DOHH2 (cell line): ENCODE data around the gene MRPS26.

Source experiments
- H3F3A ChIP-seq: fragments of 200-600 bp; sonication (generic), shearing (Covaris generic); 2 replicates; pipeline ENCODE4 v1.6.0; 2016; ENCODE audit warnings: antibody characterized with exemption, mild to moderate bottlenecking; ENCODE audit not compliant: control insufficient read depth, insufficient read depth
- H3K27ac ChIP-seq: fragments of 200-600 bp; sonication (generic); 2 replicates; pipeline ENCODE4 v1.5.1; 2014; ENCODE audit warnings: low read depth, mild to moderate bottlenecking, low read length, moderate library complexity
- H3K27me3 ChIP-seq: fragments of 200-600 bp; sonication (generic); 2 replicates; pipeline ENCODE4 v1.6.1; 2014; ENCODE audit warnings: mild to moderate bottlenecking, low read length, mixed read lengths; ENCODE audit not compliant: control insufficient read depth
- H3K36me3 ChIP-seq: fragments of 200-600 bp; sonication (generic); 2 replicates; pipeline ENCODE4 v1.6.1; 2014; ENCODE audit warnings: mild to moderate bottlenecking, low read length, moderate library complexity, mixed read lengths; ENCODE audit not compliant: control insufficient read depth
- H3K4me1 ChIP-seq: fragments of 200-600 bp; sonication (generic); 2 replicates; pipeline ENCODE4 v1.6.1; 2014; ENCODE audit warnings: mild to moderate bottlenecking, low read length, mixed read lengths; ENCODE audit not compliant: control insufficient read depth
- H3K4me2 ChIP-seq: fragments of 200-600 bp; sonication (generic); 2 replicates; pipeline ENCODE4 v1.6.0; 2014; ENCODE audit warnings: mild to moderate bottlenecking, low read length, moderate library complexity
- H3K4me3 ChIP-seq: fragments of 200-600 bp; sonication (generic); 2 replicates; pipeline ENCODE4 v1.5.1; 2014; ENCODE audit warnings: mild to moderate bottlenecking, low read length, mixed read lengths
- H3K79me2 ChIP-seq: fragments of 200-600 bp; sonication (generic); 2 replicates; pipeline ENCODE4 v1.6.1; 2014; ENCODE audit warnings: mild to moderate bottlenecking, low read length, mixed read lengths; ENCODE audit not compliant: control insufficient read depth
- H3K9me2 ChIP-seq: fragments of 200-600 bp; sonication (generic); replicated peaks from 2 replicates; pipeline ENCODE4 v1.6.1; 2014; ENCODE audit warnings: mild to moderate bottlenecking, low read length, mixed read lengths; ENCODE audit not compliant: control insufficient read depth
- H3K9me3 ChIP-seq: fragments of 200-600 bp; sonication (generic); 2 replicates; pipeline ENCODE4 v1.6.1; 2014; ENCODE audit warnings: antibody characterized with exemption, low read length, mixed read lengths; ENCODE audit not compliant: control insufficient read depth, insufficient read depth
- H4K20me1 ChIP-seq: fragments of 200-600 bp; sonication (generic); 2 replicates; pipeline ENCODE4 v1.6.0; 2014; ENCODE audit warnings: low read depth, mild to moderate bottlenecking, antibody characterized with exemption, low read length, moderate library complexity; ENCODE audit not compliant: control insufficient read depth, insufficient read depth
- EZH2phosphoT487 ChIP-seq: fragments of 200-600 bp; sonication (generic); IDR thresholded peaks from 2 replicates; pipeline ENCODE4 v1.6.1; 2017; ENCODE audit warnings: borderline replicate concordance, mild to moderate bottlenecking, antibody characterized with exemption, low read length, moderate library complexity, mixed read lengths
- TF ChIP-seq, protein P1 (sequence below): fragments of 200-600 bp; sonication (generic); IDR thresholded peaks from one replicate; pipeline ENCODE4 v1.5.1; 2014; ENCODE audit warnings: antibody characterized with exemption, mild to moderate bottlenecking, low read depth, low read length; ENCODE audit not compliant: poor library complexity, severe bottlenecking

MRPS26 gene

GRCh38 chr20:3084283-3084985 is 38.6 kb downstream of the MRPS26 start, which contains the start of gene AVP:
Gene AVP, minus strand, starts transcription at chr20:3084724. Its CDS starts 50 bp downstream, at chr20:3084674.
- Histone ChIP-seq H4K20me1 (no peaks in the 10 kb centered on the region), H3K27ac (no peak within 1 kb of the TSS), H3F3A (no peaks in the 10 kb centered on the region), H3K27me3 (peaks cover 24% of the 10 kb centered on the region), H3K9me2 (no peaks in the 10 kb centered on the region), H3K36me3 (no peaks in the 10 kb centered on the region), H3K4me3 (no peak within 1 kb of the TSS), H3K79me2 (no peaks in the 10 kb centered on the region), H3K4me1 (no peaks in the 10 kb centered on the region), H3K4me2 (no peak within 1 kb of the TSS), H3K9me3 (no peaks in the 10 kb centered on the region)
- TF ChIP-seq, protein P1, sequence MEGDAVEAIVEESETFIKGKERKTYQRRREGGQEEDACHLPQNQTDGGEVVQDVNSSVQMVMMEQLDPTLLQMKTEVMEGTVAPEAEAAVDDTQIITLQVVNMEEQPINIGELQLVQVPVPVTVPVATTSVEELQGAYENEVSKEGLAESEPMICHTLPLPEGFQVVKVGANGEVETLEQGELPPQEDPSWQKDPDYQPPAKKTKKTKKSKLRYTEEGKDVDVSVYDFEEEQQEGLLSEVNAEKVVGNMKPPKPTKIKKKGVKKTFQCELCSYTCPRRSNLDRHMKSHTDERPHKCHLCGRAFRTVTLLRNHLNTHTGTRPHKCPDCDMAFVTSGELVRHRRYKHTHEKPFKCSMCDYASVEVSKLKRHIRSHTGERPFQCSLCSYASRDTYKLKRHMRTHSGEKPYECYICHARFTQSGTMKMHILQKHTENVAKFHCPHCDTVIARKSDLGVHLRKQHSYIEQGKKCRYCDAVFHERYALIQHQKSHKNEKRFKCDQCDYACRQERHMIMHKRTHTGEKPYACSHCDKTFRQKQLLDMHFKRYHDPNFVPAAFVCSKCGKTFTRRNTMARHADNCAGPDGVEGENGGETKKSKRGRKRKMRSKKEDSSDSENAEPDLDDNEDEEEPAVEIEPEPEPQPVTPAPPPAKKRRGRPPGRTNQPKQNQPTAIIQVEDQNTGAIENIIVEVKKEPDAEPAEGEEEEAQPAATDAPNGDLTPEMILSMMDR = no peak
- TF ChIP-seq EZH2phosphoT487 = no peak

- H3K4me1 ChIP-seq = no peaks in the 10 kb centered on the region
- no peaks in the 10 kb centered on the region for H3K79me2 ChIP-seq
- no peaks in the 10 kb centered on the region for H3K9me2 ChIP-seq
- H4K20me1 ChIP-seq = no peaks in the 10 kb centered on the region
- peaks cover 24% of the 10 kb centered on the region for H3K27me3 ChIP-seq
- no peaks in the 10 kb centered on the region for H3K9me3 ChIP-seq
- H3K27ac ChIP-seq = no peak overlapping the region
- H3K4me2 ChIP-seq = no peak overlapping the region
- no peak for TF ChIP-seq EZH2phosphoT487
- TF ChIP-seq, protein P1 = no peak
- no peak overlapping the region for H3K4me3 ChIP-seq
- H3F3A ChIP-seq = no peaks in the 10 kb centered on the region
- H3K36me3 ChIP-seq = no peaks in the 10 kb centered on the region
These were observed 39.1 kb downstream of the MRPS26 start for GRCh38 chr20:3084986-3085360.

- TF ChIP-seq EZH2phosphoT487 = no peak
- TF ChIP-seq, protein P1 = no peak
- 0 out of 2 replicates have a peak, but pooled peaks cover 1% of the 10 kb centered on the region for H3F3A ChIP-seq
These were observed 39.8 kb downstream of the MRPS26 start for GRCh38 chr20:3085571-3086072.

More at GRCh38 chr20:3085571-3086072, 39.8 kb downstream of the MRPS26 start:
- no peaks in the 10 kb centered on the region for H3K9me3 ChIP-seq
- H3K27me3 ChIP-seq = peaks cover 28% of the 10 kb centered on the region
- H3K79me2 ChIP-seq = no peaks in the 10 kb centered on the region
- H3K4me2 ChIP-seq = no peak overlapping the region
- no peak overlapping the region for H3K4me3 ChIP-seq
- no peaks in the 10 kb centered on the region for H3K9me2 ChIP-seq
- H3K36me3 ChIP-seq = no peaks in the 10 kb centered on the region
- H3K4me1 ChIP-seq = peaks cover 6% of the 10 kb centered on the region
- H3K27ac ChIP-seq = no peak overlapping the region
- H4K20me1 ChIP-seq = no peaks in the 10 kb centered on the region
